SK-N-SH (cell line): ENCODE data around the gene ANLN.

Source experiments
- POLR2AphosphoS5 ChIP-seq: IDR thresholded peaks from 2 replicates; pipeline ENCODE4 v1.6.1; 2012; ENCODE audit warnings: low read depth, low read length
- YY1 ChIP-seq: IDR thresholded peaks from 2 replicates; pipeline ENCODE4 v1.4.0; 2012; ENCODE audit warnings: low read depth, mild to moderate bottlenecking
- TF ChIP-seq, protein P1 (sequence below): IDR thresholded peaks from 2 replicates; pipeline ENCODE4 v1.4.0; 2012; ENCODE audit warnings: low read depth

DNA sequence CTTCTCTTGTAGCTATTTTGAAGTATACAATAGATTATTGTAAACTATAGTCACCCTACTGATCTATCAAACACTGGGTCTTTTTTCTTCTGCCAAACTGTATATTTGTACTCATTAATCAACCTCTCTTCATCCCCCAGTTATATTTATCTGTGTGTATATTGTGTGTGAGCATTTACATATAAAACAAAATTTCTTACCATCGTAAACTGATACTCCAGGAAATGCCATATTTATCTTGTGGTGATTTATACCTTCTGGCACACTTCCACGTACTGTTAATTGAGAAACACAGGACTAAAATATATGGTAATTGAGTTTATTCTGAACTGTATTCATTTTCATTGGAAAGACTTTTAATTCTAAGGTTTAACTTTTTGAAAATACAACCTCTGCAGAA lies 18.9 kb downstream of the ANLN start:
- TF ChIP-seq YY1 = no peak
- TF ChIP-seq, protein P1, sequence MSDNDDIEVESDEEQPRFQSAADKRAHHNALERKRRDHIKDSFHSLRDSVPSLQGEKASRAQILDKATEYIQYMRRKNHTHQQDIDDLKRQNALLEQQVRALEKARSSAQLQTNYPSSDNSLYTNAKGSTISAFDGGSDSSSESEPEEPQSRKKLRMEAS = no peak
- TF ChIP-seq POLR2AphosphoS5 = no peak
